AG20443 (cell line): Measurements from ENCODE around the gene DDX27.

Experiments
- DNase-seq: peaks from one replicate; pipeline ENCODE4 v3.0.0; 2012; ENCODE audit warnings: low spot score, mixed read lengths

The DDX27 gene

DNA sequence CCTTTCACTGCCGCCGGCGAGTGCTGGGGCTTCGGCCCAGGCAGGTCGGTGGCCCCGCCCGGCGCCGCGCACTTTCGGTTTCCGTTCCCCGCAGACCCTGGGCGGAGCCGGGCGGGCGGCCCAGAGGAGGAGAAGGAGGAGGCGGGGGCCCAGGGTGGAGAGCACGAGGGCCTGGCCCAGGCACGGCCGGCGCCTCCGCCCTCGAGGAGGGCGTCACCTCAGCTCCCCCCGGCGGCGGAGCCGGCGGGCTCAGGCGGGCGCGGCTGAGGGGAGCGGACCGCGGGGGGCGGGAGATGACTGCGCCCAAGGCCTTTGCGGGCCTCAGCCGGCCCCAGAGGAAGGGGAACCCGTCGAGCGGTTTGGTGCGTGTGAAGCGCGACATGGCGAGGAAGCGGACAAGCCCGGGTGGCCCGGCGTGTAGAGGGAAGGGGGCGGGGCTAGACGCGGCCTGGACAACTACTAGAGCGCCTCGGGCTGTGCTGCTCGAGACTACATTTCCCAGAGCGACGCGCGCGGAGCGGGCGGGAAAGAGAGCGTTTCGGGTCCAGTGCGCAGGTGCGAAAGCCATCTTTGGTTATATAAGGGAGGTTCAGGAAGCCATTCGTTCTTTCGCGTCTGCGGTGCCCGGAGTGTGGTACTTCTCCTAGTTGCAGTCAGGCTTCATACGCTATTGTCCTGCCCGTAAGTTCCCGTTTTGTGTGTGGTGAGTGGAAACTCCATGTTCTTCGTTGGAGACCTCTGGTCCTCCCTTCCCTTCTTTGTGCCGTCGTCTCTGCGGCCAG is 59.0 kb downstream of the DDX27 start, which contains the start of gene ZNFX1:
TSS of gene ZNFX1 (minus strand) at position 22 of the 782 bp plus-strand sequence. CDS start 2,218 bp downstream, outside the sequence.
- peak; percentile 98 for DNase-seq

DNA sequence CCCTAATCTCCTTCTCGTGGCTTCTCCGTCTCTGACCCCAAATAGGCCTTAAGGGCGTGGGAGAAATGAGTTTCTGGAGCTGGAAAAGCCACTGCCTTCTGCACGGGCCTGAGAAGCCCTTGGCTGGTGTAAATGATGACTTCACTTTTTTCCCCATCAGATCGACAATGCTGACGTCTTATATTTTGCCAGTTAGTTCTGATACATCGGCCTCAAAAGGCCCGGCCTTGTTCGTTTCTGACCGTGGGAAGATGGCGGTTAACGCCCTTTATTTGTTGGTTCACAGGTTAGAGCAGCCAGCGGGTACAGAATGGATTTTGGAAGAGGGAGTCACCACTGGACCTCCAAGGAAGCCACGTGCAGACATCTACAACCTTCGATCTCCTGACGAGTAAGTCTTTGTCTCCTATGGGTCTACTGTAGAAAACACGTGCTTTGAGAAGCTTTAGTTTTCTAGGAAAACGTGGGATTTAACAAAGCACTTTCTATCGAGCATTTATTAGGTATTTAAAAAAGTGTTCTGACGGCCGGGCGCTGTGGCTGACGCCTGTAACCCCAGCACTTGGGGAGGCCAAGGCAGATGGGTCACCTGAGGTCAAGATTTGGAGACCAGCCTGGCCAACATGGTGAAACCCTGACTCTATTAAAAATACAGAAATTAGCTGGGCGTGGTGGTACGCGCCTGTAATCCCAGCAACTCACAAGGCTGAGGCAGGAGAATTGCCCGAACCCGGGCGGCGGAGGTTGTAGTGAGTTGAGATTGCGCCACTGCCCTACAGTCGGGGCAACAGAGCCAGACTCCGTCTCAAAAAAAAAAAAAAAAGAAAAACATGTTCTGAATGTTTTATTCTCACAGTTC is 59.8 kb downstream of the DDX27 start:
- DNase-seq, result no peak

DNA sequence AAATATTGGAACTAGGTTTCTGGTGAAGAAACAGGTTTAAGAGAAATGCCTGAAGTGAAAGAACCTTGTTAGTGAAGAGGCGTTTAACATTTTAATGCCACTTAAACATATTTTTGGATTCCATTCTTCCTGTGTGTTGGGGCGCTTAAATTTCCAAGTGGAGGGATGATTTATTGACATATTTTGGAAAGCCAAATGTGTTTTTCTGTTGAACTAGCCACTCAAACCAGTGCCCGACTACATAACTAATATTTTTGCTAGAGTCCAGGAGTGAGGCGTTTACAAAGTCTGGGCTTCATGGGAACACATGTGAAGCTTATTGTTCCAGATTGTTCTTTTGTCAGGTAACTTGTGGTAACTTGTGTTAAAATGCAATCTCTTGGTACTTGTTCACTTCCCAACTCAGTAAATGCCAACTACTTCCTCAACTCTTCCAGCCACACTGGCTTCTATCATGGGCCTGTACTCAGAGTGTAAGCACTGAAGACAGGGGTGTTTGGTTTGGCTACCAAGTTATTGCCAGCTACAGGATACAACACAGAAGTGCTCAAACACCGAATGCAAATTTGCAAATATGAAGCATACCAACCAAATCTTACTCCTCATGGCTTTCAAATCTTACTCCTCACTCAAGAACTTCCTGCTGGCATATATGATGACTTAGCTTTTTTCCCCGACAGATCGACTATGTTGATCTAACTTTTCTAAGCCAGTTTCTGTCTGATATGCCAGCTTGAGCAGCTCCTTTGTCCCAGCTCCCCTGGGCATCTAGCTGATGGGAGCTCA is 60.7 kb downstream of the DDX27 start:
- DNase-seq, result no peak

GRCh38 chr20:49280463-49281058 is 61.3 kb downstream of the DDX27 start:
- DNase-seq, result no peak

DNA sequence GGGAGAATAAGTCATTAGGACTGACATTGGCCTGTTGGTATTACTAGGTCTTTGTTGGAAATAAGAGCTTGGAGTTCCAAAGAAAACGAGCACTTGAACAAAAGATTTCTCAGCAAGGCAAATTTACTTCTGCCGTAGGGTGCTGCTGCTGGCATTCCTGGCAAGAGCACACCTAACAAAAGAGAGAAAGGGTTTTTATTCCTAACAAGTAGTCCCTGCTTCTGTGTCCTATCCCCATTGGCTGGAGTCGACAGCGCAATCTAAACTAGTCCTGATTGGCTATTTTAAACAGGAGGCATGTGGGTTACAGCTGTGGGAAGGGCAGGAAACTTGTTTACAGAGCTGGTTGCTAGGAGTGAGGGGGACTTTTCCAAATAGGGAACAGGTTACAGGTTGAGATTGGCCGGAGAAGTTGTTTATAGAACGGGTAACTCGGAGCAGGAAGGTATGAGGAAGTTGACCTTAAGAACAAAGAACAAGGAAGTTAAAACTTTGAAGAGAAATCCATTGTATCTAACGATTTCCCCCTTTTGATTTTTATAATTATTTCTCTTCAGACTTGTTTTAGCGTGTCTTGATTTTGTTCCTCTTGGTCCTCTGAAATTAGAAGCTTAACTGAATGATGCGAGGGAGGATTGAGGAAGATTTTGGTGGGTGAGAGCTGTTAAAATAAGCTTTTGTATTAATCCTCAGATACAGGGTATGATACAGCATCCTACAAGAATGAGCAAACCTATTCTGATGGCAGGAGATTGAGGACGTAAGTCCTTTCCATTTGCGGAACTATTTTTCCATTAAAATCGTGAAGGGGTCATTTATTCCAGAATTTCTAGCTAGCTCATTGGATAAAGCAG is 62.1 kb downstream of the DDX27 start:
- no peak for DNase-seq

GRCh38 chr20:49281913-49282467 is 62.8 kb downstream of the DDX27 start:
- DNase-seq, result no peak

- DNase-seq, result no peak
These were observed 63.5 kb downstream of the DDX27 start for GRCh38 chr20:49282584-49283171.

GRCh38 chr20:49283176-49283702 is 64.0 kb downstream of the DDX27 start:
- no peak for DNase-seq

DNA sequence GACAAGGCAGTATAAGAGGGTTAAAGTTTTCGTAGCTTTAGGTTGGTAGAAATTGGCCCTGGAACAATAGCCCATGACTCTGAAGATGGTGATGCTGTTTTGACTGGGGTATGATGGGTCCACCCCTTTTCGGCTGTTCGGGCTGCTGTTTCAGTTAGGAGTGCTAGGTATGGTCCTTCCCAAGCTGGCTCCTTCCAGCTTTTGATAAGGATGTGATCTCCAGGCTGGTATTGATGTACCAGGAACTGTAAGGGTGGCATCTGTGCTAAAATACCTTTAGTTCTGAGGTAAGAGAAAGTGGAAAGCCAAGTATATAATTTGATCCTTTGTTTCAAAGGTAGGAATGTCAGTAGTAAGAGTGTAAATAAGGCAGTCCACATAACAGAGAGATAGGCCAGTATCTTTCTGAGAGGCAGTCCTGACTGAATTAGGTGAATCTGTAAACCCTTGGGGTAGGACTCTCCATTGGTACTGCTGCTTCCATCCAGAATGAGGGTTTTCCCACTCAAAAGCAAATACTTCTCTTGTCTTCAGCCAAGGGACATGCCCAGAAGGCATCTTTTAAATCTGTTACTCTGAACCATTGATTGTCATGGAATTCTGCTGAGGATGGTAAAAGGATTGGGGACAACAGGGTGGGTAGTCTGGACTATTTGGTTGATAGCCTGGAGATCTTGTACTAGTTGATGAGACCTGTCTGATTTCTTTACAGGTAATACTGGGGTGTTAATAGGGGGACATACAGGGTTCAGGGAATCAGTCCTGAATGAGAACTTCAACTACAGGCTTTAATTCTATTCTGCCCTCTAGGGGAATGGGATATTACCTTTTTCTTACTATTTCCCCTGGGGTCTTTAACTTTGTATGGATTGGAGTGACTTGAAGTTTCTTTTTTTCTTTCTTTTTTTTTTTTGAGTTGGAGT is 64.7 kb downstream of the DDX27 start:
- no peak for DNase-seq

DNA sequence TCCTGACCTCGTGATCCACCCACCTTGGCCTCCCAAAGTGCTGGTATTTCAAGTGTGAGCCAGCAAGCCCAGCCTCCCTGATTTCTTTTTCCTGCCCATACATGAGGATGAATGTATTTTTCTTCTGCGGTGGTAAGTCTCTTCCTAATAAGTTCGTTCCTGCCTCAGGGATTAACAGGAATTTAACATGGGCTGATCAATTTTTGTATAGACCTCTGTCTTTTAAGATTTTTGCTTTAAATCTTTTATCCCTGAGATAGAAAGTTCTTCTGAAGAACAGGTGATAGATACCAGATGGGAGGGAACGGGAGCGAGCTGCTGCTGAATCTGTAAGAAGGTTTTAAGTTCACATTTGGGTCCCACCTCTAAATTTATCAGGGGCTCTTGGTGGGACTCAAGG is 65.6 kb downstream of the DDX27 start:
- DNase-seq, result no peak

GRCh38 chr20:49285233-49285668 is 66.0 kb downstream of the DDX27 start:
- DNase-seq, result no peak

GRCh38 chr20:49285813-49286494 is 66.7 kb downstream of the DDX27 start:
- no peak for DNase-seq

DNA sequence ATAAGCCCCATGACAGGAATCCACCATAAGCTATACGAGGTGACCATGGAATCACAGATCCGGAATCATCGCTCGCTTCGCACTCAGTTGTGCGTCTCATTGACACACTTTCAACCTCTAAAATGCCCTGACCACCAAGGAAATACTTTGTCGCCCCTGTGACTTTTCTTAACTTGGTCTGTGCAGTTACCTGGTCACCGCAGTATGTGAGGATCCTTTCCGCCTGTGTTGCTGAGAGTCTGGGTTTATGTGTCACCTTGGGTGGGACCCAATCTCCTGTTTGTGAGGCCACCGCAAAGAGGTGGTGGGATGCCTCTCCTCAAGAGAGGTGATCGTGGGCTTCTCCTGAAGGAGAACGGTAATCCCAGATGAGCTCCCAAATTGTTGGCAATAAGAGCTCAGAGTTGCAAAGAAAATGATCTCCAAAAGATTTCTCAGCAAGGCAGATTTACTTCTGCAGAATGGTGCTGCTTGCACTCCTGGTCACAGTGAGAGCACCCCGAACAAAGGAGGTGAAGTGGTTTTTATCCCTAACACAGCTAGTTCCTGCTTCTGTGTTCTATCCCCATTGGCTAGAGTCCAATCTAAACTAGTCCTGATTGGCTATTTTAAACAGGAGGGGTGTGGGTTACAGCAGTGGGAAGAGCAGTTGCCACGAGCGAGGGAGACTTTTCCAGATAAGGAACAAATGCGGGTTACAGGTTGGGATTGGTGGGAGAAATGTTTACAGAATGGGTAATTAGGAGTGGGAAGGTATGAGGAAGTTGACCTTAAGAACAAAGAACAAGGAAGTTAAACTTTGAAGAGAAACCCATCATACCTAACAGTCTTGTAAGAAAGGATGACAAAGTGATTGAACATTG is 67.7 kb downstream of the DDX27 start:
- no peak for DNase-seq

DNA sequence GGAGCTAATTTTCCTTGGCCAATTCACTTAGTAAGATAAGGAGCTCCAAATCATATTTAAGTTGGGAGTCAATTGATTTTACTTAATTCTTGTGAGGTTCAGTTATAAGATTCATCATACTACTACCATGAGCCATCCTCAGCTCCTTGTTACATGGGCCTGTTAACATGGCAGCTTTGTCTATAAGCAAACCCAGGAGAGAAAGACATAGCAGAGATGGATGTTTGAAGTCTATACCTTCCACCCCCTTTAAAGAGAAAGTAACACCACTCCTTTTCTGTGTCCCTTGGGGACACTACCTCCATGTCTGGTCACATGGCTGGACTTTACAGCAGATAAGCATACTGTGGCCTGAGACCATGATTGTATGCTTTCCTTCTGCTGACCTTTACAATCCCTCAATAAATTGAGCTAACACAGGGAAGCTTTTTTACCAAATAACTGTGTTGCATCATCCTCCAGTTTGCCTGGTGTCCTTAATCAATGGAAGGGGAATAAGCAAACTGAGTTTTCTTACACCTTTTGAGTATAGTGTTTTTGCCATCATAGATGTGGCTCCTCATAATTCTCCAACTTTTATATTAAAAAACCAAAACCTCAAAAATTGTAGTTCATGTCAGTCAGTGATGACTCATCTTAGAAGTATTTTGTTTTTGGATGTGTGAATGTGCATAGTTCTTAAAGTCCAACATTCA is 68.5 kb downstream of the DDX27 start:
- peak; percentile 43 for DNase-seq

DNA sequence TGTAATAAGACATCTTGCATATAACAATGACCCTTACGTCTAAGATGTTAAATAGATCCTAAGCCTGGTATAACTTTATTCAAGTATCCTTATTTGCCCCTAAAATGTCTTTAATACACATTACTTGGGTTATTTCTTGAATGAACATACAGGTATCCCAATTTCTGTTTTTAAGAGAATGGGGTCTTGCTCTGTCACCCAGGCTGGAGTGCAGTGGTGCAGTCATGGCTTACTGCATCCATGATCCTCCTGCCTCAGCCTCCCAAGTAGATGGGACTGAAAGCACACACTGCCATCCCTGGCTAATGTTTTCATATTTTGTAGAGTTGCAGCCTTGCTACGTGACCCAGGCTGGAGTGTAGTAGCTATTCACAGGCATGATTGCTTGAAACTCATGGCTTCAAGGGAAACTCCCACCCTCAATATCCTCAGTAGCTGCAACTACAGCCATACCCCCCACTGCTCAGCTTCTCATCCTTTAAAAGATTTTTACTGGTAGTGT is 69.1 kb downstream of the DDX27 start:
- no peak for DNase-seq
